Gastrocnemius medialis (tissue), 4 donors: ENCODE data around the gene PBX4. TPM values are rescaled to one million over a fixed set of nuclear protein-coding genes. Genes with fewer than 3 reads are reported as not detected.

ENCODE experiments used
- ATAC-seq, 2 donors: fragments of 150-250 bp; one replicate each; pipeline ENCODE4 v1.9.1; 2016
- DNase-seq, 2 donors: peaks; one replicate each; pipeline ENCODE4 v3.0.0-alpha.2; 2019
- H3K27ac ChIP-seq, 4 donors: fragments of 200-600 bp; sonication (generic); 1 replicate in 1 of 4; 2 replicates in 3 of 4; pipeline ENCODE4 v1.5.1; 2016 to 2018; ENCODE audit warnings: mild to moderate bottlenecking in 2 of 4, moderate library complexity in 1 of 4
- H3K27me3 ChIP-seq, 3 donors: fragments of 200-600 bp; sonication (generic) in 2 of 3; 1 replicate in 1 of 3; 2 replicates in 2 of 3; pipeline versions ENCODE4 v1.5.1 to v1.6.0; 2016 to 2019; ENCODE audit warnings: mild to moderate bottlenecking in 1 of 3, moderate library complexity in 1 of 3
- H3K36me3 ChIP-seq, 2 donors: fragments of 200-600 bp; sonication (generic) in 1 of 2; one replicate each; pipeline ENCODE4 v1.5.1; 2017 to 2018
- H3K4me1 ChIP-seq, 2 donors: fragments of 200-600 bp; sonication (generic) in 1 of 2; one replicate each; pipeline ENCODE4 v1.5.1; 2016 to 2017; ENCODE audit warnings: mild to moderate bottlenecking in 2 of 2
- H3K4me3 ChIP-seq, 4 donors: fragments of 200-600 bp; sonication (generic) in 3 of 4; 1 replicate in 1 of 4; 2 replicates in 3 of 4; pipeline ENCODE4 v1.5.1; 2016 to 2019; ENCODE audit warnings: mild to moderate bottlenecking in 2 of 4
- H3K9me3 ChIP-seq, 3 donors: fragments of 200-600 bp; sonication (generic) in 2 of 3; 1 replicate in 1 of 3; 2 replicates in 2 of 3; pipeline ENCODE4 v1.5.1; 2016 to 2019
- CTCF ChIP-seq, 5 experiments: fragments of 450-650 bp in 3 of 5; fragments of 200-600 bp in 2 of 5; sonication (generic) in 2 of 5; IDR thresholded peaks in 4 of 5; conservative IDR thresholded peaks in 1 of 5; 1 replicate in 4 of 5; 2 replicates in 1 of 5; pipeline ENCODE4 v1.5.1; 2016 to 2019; ENCODE audit warnings: antibody characterized with exemption in 5 of 5, mild to moderate bottlenecking in 3 of 5, moderate library complexity in 3 of 5
- POLR2A ChIP-seq, 2 donors: fragments of 450-650 bp; IDR thresholded peaks; one replicate each; pipeline ENCODE4 v1.6.1; 2017; ENCODE audit warnings: antibody characterized with exemption in 2 of 2, mild to moderate bottlenecking in 2 of 2, moderate library complexity in 2 of 2
- in situ Hi-C, 4 donors: fragments of 200-750 bp; cut with MboI; loops; one replicate each; pipeline versions ENCODE4 v1.15.0 to v1.8.0; 2017; ENCODE audit warnings: low sequenced_read_pairs in 4 of 4
- intact Hi-C: fragments of 100-400 bp; cut with DNase I; formaldehyde crosslinking; loops from one replicate; pipeline ENCODE4 v1.15.1; 2023; ENCODE audit warnings: low total_unique reads
- total RNA-seq, 4 donors: library from RNA; depleted of rRNA; stranded (reverse); fragments of >200 nt; gene quantifications; one replicate each; pipeline versions ENCODE4 v1.1.0 to v1.2.3, GENCODE V29; 2016

Gene PBX4
- total RNA-seq, 4 donors from 2014 or later, result not detected

- H3K27ac ChIP-seq, result no peak overlapping the region
- DNase-seq, result no peak
- in situ Hi-C loops, result loop anchor here in 1 of 4 donors (25.0 kb wide), 1 partner anchor 266 kb away; no protein-coding TSS in a partner anchor
- intact Hi-C loops, result no loop called here
- peaks cover 5 to 97% of the 10 kb centered on the region in 2 donors for H3K36me3 ChIP-seq
- TF ChIP-seq POLR2A (IDR thresholded peaks at IDR 0.05) (no peak), CTCF (IDR thresholded peaks at IDR 0.05 in 4 of 5, conservative IDR thresholded peaks at IDR 0.05 in 1 of 5) (no peak)
- H3K4me1 ChIP-seq, result no peaks in the 10 kb centered on the region
- no peak overlapping the region for H3K4me3 ChIP-seq
- no peaks in the 10 kb centered on the region for H3K9me3 ChIP-seq
- no peak for ATAC-seq
- H3K27me3 ChIP-seq, result no peaks in the 10 kb centered on the region
These were observed 35.2 kb upstream of the PBX4 start for GRCh38 chr19:19653597-19654147.

GRCh38 chr19:19652482-19653295 lies 34.2 kb upstream of the PBX4 start:
- TF ChIP-seq CTCF (IDR thresholded peaks at IDR 0.05 in 4 of 5, conservative IDR thresholded peaks at IDR 0.05 in 1 of 5) (no peak), POLR2A (IDR thresholded peaks at IDR 0.05) (no peak)
- Histone ChIP-seq H3K4me1 (no peaks in the 10 kb centered on the region), H3K27ac (no peak overlapping the region), H3K9me3 (no peaks in the 10 kb centered on the region), H3K4me3 (no peak overlapping the region), H3K36me3 (peaks cover 5 to 94% of the 10 kb centered on the region in 2 donors), H3K27me3 (no peaks in the 10 kb centered on the region)
- intact Hi-C loops, result no loop called here
- ATAC-seq (no peak), DNase-seq (no peak)
- in situ Hi-C loops, result loop anchor here in 1 of 4 donors (25.0 kb wide), 1 partner anchor 265 kb away; no protein-coding TSS in a partner anchor

- Histone ChIP-seq H3K27ac (no peak overlapping the region), H3K27me3 (no peaks in the 10 kb centered on the region), H3K9me3 (no peaks in the 10 kb centered on the region), H3K36me3 (peaks cover 5 to 92% of the 10 kb centered on the region in 2 donors), H3K4me1 (no peaks in the 10 kb centered on the region), H3K4me3 (no peak overlapping the region)
- ATAC-seq, result no peak
- no peak for TF ChIP-seq CTCF (IDR thresholded peaks at IDR 0.05 in 4 of 5, conservative IDR thresholded peaks at IDR 0.05 in 1 of 5)
- no peak for TF ChIP-seq POLR2A (IDR thresholded peaks at IDR 0.05)
- in situ Hi-C loops (loop anchor here in 1 of 4 donors (25.0 kb wide), 1 partner anchor 264 kb away; no protein-coding TSS in a partner anchor), intact Hi-C loops (no loop called here)
- DNase-seq, result no peak
These were observed 32.6 kb upstream of the PBX4 start for GRCh38 chr19:19651076-19651475.

GRCh38 chr19:19650331-19650730 lies 31.8 kb upstream of the PBX4 start:
- no peak overlapping the region for H3K4me3 ChIP-seq
- H3K36me3 ChIP-seq, result peaks cover 5 to 92% of the 10 kb centered on the region in 2 donors
- ATAC-seq (peak; percentile 60 to 76), DNase-seq (peak in 1 of 2 donors; percentile 52)
- in situ Hi-C loops (loop anchor here in 1 of 4 donors (25.0 kb wide), 1 partner anchor 263 kb away; no protein-coding TSS in a partner anchor), intact Hi-C loops (no loop called here)
- no peak overlapping the region for H3K27ac ChIP-seq
- H3K27me3 ChIP-seq, result no peaks in the 10 kb centered on the region
- TF ChIP-seq POLR2A (IDR thresholded peaks at IDR 0.05), result no peak
- TF ChIP-seq CTCF (IDR thresholded peaks at IDR 0.05 in 4 of 5, conservative IDR thresholded peaks at IDR 0.05 in 1 of 5), result no peak
- H3K9me3 ChIP-seq, result no peaks in the 10 kb centered on the region
- H3K4me1 ChIP-seq, result no peaks in the 10 kb centered on the region
